HG03066 (cell line): Measurements from ENCODE around the gene ZNF22.

ENCODE experiments used
- ATAC-seq: cut with Tn5 transposase; IDR thresholded peaks from one replicate; pipeline ENCODE4 v1.9.1; 2021; ENCODE audit warnings: low read depth; ENCODE audit not compliant: unreplicated experiment

The ZNF22 gene

DNA sequence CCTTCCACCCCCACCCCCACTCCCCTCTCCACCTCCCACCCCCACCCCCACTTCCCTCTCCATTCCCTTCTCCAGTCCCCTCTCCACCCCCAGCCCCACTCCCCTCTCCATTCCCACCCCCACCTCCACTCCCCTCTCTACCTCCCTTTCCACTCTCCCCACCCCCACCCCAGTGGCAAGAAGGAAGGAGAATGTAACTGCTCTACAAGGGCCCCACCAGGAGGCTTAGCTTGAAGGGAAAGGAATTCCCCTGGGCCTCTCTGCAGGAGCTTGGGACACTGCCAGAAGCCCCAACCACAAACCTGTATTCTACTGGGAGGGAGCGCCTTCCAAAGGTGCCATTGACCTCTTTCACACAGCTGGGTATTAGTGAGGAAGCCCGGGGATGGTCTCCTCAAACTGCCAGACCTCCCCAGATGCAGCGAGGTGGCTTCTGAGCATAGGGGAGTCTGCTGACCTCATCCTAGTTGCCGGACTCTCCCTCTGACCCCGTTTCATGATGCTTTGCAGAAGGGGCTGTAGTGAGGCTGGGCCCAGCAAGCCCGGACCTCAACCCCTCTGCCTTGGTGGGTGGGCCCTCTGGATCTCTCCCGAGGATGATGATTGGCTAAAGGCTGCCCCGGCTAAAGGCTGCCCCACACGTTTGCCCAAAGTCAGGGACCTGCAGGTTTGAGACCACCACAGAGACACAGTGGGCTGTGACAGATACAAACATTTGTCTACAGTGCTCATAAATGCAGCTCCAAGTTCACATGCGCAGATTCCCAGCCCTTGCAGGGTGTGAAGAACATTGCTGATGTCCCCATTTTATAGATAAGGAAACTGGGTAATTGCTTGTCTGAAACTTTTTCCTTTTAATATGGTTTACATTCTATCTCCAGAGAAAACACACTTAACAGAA is 25.0 kb upstream of the ZNF22 start:
- no peak for ATAC-seq

DNA sequence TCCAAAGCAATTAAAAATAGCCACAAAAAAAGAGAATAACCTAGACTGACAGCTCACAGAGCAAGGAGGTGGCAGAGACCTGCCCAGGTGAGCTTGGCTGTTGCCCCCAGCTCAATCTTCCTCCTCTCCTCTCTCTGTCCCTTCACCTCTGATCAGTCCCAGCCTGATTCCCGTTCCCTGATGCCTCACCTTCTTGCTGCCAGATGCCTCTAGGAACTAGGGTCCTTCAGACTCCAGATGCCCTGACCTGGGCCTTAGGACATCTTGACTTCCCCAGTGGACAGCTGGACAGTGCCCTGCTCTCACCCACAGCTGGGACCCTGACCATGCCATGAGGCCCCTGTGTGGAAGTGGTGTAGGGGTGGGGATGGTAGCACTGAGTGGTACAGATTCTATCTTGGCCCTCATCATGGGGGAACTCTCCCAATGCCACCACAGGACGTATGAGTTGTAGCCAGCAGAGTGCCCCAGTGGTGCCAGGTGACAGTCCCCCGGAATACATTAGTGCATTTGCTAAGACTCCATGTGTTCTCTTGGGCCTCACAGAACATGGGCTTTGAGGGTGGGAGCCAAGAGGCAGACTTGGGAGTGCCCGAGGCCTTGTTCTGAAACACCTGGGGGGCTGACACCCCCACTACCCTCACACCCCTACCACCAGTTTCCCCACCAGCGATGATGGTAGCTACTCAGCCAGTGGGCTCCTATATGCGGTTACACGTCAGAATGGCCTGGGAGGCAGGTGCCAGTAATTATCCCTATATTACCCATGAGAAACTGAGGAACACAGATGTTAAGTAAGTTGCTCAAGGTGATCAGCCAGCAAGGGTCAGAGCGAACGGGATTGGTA is 24.1 kb upstream of the ZNF22 start:
- no peak for ATAC-seq

DNA sequence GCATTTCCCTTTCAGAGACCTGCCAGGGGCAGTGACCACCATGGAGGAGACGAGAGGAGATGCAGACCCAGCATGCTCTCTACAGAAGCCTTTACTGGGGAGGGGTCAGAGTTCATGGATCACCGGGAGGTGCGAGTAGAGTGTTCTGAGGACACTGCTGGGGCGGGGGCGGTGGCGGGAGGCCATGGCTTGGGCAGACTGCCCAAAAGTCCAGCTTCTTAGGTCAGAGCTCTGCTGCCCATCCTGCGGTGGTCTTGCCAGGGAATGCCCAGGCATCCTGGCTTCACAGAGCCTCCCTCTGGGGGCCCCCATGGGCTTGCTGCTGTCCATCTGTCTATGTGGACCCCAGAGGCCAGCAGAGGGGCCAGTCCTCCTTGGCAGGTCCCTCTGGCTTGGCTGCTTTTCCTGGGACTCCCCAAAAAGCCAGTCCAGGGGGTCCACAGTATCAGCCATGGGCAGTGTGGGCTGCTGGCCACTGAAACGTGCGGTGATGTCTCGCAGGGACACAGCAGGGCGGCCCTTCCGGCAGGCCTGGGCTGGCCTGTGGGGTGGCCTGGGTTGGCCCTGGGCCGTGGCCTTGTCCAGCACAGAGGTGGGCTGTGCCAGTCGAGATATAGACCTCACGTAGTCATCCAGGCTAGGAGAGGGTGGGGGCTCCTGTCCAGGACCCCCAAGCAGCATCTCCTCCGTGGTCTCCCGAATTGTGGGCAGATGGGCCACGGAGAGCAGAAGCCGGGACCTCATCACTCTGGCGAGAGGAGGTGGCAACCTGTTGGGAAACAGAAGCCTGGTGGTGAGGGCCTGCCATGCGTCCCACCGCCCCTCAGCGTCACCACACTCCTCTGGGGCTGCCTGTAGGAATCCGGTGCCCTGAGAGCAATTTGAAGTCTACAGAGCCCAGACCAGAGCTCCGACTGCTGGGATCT is 23.2 kb upstream of the ZNF22 start:
- no peak for ATAC-seq

DNA sequence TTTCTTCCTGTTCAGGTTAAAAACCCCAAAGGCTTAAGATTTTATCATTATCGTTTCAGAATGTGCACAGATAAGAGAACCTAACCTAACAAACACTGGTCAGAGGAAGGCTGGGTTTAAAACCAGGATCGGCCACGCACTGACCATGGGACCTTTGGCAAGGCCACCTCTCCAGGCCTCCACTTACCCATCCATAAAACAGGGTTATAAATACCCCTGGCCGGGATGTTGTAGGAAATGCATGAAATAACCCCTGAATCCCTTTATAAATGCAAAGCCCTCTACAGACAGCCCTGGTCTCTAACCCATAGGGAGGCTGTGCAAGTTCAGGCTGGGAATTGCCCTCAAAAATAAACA is 22.5 kb upstream of the ZNF22 start:
- no peak for ATAC-seq

DNA sequence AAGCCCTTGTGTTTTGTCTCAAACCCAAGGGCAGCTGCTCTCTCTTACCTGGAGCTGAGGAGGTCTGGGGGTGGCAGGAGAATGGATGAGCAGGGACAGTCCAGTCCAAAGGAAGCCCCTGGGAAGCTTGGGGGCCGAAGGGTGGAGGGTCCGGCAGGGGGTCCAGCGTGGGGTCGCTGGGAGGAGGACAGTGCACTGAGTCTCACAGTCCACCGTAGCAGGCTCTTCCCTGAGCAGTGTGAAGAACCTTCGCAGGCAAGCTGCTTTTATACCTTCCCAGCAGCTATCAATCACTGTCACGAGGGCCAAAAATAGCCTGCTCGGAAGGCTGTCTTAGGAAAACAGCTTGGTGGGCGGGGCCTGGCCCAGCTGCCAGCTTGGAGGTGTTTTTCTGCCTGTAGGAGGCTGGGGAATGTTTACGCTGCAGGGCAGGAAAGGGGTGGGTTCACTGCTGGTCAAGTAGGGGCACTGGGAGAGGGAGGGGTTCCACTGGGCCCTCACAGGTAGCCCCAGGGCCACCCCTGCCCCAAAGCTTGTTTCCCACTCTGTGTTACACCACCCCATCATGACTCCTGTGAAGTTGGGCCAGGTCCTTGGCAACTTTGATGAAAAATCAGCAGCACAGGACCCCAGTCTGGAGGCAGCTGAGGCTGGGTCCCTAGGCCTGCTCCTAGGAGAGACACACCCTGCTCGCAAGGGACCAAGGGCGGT is 22.0 kb upstream of the ZNF22 start, which contains the start of gene DEPP1:
Gene DEPP1, minus strand, starts transcription at position 240 of the 711 bp plus-strand sequence. CDS start 779 bp downstream, outside the sequence.
- no peak for ATAC-seq

DNA sequence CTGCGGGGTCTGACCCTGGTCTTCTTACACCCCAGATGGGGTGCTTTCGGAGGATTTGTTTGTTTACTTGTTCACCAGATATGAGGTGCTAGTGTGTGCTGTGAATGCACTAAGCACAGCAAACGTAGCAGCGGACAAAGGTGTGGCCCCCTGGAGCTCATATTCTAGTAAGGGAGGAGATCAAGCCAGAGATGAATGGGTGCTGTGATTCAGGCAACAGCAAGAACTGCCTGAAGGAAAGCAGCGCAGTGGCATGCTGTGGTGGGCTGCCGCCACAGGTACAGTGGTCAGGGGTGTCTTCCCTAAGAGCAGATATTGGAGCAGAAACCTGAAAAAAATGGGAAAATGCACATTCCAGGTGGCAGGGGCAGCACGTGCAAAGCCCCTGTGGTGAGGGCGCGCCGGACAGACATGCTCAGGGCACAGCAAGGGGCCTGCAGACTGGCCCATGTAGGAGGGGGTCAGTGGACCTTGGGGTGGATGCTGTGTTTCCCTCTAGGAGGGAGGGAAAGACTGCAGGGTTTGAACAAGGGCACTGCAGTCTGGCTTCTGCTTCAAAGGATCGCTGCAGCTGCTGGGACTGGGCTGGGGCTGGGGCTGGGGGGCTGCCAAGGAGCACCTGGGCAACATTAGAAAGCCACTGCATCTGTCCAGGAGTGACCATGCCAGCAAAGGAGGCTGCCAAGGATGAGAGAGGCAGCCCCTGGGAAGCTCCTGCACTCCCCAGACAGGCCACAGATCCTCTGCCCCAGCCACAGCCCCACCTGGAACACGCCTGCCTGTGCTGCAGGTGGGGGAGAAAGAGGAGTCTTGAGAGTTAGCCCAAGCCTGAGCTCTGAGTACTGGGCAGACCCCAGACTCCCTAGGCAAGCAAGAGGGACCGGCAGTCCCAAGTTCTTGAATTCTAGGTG is 21.2 kb upstream of the ZNF22 start:
- ATAC-seq: no peak

DNA sequence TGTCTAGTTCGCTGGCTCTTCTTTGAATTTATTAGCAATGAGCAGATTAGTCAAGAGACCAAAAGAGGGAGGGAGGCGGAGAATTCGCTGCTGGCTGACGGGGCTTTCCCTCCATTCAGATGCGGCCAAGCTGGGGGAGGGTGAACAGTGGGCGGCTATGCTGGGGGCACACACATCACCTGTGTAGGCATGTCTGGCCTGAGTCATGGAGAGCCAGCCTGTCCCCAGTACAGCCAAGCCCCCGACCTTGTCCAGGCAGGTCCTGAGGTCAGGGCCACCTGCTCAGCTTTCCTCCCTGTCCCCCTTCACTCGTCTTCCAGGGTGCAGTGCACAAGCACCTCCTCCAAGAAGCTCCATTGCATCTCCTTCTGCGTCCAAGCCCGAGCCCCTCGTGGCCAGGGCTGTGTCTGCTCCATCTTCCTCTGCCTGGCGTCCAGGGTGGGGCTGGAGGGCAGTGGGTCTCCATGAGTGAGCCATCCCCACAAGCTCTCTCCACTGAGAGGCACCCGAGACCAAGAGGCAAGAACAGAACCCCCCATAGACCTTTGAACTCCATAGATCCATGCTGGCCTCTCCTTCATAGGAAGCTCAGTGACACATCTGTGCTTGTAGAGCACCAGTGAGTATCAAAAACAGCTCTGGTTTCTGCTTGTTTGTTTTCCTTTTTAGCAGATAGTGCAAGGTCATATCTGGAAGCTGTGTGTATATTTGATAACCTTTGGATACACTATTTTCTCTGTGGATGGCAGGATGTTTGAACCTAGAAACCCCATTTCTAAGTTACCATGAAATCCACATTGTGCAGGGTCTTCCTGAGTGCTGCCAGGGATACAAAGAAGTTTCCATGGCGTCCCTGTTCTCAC is 20.2 kb upstream of the ZNF22 start:
- no peak for ATAC-seq

DNA sequence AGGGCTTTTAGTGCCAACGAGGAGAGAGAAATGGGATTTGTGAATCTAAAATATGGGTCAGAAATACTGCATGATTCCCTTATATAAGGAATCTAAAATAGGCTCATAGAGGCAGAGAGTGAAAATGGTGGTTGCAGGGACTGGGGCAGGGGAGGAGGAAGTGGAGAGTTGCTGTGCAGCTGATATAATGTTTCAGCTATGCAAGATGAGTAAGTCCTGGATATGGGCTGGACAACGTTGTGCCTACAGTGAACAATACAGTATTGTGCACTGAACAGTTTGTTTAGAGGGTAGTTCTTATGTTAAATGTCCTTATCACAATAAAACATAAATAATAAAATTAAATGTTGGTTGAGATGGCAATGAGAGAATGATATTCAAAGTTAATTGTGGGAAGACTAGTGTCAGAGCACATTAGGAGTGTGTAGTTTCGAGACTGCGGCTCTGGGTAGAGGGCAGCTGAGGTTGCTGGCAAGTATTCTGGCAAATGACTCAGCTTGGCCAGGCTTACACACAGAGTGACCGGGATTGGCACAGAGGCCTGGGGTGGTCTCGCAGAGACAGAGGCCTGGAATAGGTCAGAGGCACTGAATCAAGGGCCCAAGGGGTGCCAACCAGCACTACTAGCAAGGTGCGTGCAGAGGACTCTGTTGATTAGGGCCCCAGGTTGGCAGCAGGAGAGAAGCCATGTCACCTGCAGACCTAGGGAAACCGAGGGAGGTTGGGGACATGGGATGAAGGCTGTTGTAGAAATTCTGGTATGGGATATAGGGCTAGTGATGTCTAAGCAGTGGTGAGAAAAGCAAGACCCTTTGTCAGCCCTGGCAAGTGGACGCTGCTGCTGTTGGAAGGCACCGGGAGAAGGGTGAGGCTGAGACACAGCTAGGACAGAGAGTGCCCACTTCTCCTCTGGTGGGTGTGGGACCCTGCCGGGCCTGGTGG is 19.3 kb upstream of the ZNF22 start:
- peak; percentile 39 for ATAC-seq

DNA sequence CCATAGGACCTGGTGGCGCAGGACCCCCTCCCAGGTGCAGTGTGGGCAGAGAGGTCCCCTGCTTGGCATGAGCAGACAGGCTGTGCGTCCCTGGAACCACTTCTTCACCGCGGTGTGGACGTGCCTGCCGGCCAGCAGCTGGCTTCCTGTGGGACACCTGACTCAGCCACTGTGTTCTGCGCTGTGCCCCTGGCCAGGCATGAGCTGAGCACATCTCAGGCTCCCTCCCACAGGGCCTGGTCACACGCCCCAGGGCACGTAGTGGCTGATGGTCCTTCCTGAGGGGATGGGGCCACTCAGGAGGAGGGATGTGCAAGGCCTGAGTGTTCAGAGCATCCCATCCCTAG is 18.6 kb upstream of the ZNF22 start:
- ATAC-seq: no peak

DNA sequence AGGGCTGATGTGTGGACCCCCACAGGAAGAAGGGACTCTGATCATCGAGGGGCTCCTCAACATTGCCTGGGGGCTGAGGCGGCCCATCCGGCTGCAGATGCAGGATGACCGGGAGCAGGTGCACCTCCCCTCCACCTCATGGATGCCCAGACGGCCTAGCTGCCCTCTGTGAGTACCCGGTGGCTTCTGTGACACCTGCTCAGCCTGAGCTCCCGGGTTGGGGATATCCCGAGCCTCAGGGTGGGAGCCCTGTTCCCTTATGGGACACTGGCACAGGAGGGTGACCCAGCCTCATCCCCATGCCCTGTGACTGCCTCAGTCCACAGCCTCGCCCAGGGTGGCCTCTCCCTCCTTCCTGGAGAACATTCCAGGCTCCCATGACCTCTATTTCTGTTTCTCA is 18.2 kb upstream of the ZNF22 start:
- no peak for ATAC-seq

DNA sequence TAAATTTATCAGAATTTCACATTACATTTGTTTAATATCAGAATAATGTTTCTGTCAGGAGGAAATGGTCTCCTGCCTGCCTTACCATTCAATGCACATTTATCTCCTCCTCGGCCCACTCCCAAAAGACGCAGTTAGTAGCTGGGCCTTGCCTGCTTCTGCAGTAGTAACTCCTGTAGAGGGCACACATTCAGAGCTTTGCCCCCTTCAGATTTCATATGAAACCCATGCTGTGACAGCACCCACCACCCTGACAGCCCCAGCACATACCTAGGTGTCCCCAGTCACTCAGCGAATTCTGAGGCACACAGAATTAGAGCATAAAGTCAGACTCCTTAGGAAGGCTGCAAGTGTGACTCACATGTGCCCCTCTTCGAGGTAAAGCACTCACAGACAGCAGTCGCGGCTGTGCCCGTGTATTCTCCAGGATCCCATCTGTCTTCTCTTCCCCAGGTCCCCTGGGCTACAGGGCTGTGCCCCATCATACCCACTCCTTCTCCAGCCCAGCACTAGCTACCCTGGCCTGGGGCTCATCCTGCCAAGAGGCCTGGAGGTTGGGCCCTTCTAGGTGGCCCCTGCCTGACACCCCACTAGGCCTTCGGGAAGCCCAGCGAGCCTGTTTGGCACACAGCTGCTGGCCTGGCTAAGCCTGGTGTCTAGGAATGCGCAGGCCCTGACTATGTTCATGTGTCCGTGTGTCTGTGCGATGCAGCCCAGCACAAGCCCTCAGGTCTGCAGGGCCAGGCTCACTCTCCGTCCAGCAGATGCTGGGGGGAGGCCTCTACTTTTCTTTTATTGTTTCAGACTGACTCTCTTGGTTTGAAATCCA is 17.4 kb upstream of the ZNF22 start:
- ATAC-seq: no peak

DNA sequence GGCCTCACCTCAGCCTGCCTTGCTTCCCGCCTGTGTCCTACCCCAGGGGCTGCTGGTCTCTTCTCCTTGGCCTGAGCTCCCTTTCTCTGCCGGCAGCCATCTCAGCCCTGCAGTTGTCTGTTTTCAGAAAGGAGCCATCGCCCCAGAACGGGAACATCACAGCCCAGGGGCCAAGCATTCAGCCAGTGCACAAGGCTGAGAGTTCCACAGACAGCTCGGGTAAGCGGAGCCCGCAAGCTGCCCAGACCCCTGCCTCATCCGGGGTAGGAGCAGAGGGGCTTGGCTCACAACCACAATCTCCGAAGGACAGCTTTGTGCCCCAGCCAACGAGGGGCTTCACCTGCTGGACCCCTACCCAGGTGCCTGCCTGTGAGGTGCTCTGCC is 16.8 kb upstream of the ZNF22 start:
- no peak for ATAC-seq

DNA sequence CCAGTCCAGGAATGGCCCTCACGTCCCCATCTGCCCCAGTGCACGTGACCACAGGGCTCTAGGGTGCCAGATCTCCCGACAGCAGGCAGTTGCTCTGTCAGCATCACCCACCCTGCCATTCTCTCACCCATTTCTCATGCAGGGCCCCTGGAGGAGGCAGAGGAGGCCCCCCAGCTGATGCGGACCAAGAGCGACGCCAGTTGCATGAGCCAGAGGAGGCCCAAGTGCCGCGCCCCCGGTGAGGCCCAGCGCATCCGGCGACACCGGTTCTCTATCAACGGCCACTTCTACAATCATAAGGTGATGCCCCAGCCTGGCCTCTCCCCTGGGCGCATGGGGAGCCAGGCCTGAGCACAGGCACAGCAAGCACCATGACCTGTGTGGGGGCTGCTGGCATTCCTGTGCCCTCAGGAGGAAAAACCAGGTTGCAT is 16.0 kb upstream of the ZNF22 start:
- no peak for ATAC-seq

DNA sequence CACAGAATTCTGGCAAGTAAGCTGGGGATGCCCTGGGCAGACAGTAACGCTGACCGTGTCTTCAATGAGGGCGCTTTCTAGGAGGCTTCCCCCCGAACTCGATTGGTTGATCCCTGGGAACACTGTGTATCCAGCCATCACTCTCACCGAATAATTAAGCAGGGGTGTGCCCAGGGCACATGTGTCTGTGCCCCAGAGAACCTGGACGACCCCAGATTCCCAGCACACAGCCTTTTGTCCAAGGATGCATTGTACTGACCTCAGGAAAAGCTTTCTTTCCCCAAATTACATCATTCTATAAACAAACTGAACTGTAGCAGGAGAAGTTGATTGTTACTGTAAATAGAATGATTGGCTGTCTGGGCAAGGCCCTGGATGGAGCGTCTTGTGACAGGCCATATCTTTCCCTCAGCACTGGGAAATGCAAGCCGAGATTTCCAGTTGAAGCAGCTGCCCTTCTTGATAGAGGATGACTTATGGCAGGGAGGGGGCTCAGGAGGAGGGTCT is 15.5 kb upstream of the ZNF22 start:
- ATAC-seq: no peak

DNA sequence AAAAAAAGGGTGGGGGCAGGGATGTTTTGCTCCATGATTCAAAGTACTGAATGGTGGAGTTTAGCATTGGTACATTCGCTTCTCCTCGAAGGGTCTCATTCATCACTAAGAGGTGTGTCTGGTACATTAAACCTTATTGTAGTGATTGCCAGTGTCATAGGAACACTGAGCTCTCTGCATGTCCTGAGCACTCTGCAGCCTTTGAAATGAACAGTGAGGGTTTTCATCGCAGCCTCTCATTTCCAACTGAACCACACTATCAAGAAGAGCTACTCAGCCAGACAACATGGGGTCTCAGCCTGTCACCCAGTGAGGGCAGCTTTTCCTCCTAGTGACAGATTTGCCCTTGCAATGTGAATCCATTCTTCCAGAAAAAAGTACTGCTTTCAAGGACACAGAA is 14.5 kb upstream of the ZNF22 start:
- no peak for ATAC-seq

DNA sequence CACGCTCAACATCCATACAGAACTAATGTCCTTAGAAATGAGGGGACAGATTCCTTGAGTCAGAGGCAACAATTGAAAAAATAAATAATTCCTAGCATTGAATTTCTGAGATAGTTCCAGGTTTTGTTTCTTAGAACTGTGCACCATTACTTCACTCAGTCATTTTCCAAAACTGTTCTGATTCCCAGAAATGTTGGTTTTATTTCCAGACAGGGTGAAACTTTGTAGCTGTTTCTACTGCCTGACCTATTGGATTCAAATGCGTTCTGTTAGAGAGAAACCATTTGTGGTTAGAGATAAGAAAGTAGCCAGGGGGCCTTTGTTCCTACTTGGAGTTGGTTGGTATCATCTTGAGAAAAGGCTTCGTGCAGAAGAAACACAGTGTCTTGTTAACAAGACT is 14.1 kb upstream of the ZNF22 start:
- no peak for ATAC-seq
